Measurements from ENCODE around the gene BCAS1.

The BCAS1 gene

DNA sequence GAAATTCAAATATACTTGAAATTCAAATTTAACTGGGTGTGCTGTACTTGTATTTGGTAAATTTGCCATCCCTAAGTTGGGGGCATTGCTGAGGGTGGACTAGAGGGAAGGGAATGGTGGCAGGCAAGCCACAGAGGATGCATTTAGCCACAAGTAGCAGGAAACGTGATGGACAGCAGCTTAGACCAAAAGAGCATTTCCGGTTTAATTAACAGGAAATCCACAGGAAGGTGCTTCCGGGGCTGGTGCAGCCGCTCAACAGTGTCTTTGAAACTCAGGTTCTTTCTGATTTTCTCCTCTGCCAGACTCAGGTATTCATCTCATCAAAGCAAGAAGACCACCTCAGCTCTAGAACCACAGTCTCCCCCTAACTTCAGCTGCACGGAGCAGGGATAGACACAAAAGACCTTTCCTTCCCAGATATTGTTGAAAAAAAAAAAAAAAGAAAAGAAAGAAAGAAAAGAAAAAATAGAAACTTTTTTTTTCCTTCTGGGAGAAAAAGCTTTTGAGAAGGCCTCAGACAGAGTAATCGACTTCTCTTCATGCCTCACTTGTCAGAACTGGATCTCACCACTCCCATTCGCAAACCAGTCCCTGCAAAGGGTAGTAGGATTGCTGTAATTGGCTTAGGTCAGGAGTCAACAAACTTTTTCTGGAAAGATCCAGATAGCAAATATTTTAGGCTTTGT is 8.0 kb upstream of the BCAS1 start:
- DNase-seq (ENCODE audit: low read depth in 2 of 2) = no peak

DNA sequence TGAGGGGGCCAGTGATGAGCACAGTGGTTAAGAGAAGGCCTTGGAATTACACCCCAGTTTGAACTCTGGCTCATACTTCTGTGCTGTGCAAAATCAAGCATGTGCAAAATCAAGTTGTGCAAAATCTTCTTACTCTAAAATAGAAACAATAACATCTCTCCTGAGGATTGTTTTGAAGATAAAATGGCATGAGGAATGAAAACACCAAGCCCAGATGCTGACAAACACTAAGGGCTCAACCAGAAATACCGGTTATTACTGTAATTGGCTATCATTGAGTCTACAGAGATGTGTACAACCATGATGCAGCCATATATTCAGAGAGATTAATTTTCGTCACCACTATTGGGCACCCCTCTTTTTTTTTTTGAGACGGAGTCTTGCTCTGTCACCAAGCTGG is 5.9 kb upstream of the BCAS1 start:
- DNase-seq (ENCODE audit: low read depth in 2 of 2) = no peak

DNA sequence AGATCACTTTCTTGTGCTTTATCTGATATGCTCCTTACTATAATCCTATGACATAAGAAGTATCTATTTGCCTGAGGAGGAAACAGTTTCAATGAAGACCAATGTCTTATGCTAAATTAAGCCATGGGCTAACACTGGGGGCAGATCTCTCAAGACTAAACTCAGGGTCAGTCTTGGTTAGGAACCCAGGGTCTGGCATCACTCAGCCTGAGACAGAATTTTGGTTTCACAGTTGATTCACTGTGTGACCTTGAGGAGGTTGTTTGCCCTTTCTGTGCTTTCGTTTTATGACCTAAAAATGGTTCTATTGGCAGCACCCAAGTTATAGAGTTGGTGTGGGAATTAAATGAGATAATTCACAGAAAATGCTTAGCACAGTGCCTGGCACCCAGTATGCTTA is 4.9 kb upstream of the BCAS1 start:
- DNase-seq (ENCODE audit: low read depth in 2 of 2) = no peak

DNA sequence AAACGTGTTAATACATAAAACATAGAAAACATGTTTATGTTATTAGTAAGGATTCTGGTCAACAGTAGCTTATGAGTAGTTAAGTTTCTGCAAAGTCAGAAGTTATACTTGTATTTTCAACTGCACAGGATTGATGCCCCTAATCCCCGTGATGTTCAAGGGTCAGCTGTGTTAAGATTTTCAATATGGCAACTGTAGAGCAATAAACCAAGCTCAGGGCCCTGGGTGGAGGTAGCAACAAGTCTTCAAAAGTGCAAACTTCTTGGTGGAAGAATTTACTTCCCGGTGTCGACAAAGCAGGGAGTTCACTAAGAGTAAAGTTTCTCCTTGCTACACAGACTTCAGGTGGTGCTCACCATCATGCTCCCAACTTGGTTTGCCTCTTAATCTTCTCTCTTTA is 4.1 kb upstream of the BCAS1 start:
- no peak for DNase-seq (ENCODE audit: low read depth in 2 of 2)

DNA sequence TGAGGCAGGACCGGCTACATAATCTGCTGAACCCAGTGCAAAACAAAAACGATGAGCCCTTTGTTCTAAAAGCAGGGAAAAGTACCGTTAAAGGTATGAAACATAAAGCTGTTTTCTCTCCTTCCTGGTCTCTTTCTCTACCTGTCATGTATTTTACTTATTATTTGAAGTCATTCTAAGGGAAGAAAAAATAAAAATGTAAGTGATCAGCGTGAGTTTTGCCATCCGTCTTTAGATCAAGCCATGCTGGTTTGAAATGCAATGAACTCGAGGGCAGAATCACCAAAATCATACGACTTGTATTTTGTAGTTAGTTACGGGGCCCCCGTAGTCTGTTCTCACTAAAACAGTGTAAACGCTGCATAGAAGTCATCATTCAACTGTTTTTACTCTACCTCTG is 2.9 kb upstream of the BCAS1 start:
- no peak for DNase-seq (ENCODE audit: low read depth in 2 of 2)

DNA sequence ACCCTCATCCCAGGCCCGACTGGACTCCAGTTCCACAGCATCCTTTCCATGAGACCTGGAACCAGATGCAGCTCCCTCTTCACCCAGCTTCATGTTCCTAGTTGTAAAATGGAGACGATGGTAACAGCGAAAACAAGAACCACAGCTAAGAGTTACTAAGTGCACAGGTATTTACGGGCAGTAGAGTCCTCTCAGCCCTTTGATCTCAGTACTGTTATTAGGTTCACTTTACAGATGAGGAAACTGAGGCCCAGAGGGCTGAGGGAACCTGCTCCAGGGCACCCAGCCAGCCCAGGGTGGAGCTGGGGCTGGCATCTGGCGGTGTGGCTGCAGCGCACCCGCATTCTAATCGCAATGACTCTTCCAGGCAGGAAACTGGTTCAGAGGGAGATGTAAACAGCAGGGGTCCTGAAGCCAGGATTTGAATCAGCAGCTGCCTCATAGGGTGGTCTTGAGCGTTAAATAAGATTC is 858 bp downstream of the BCAS1 start:
- DNase-seq (ENCODE audit: low read depth in 2 of 2) = no peak

DNA sequence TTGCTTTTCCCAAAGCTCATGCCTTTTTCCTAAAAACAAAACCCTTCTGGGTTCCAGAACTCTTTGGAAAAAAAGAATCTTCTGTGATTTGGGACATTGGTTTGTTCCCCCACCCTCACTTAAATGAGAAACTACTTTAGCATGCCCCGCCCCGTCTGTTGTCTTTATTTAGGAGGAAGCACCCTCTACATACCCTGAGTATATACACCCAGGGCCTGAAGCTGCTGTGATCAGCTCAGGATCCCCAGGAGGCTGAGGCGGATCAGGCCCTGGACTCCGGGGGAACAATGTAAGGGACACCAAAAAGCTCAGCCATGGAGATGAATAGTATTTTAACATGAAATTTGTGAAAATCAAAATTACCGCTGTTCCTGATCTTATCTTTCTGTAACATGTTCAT is 1.4 kb downstream of the BCAS1 start:
- DNase-seq (ENCODE audit: low read depth in 2 of 2) = no peak

DNA sequence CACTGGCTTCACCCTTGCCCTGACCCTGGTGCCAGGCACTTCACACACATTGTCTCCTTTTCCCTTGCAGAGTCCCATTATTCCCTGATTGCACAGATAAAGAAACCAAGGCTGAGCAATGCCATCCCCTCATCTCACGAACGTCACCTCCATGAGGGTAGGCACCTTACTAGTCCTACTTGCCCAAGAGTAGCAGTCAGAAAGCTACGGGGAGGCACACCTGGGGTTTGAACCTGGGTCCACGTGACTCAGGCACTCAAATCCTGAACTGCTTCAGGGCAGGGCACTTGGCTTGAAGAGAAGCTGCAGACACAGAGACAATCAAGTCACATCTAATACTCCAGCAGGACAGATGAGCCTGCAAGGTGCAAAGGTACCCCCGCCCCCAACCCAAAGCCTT is 1.9 kb downstream of the BCAS1 start:
- DNase-seq (ENCODE audit: low read depth in 2 of 2) = no peak

DNA sequence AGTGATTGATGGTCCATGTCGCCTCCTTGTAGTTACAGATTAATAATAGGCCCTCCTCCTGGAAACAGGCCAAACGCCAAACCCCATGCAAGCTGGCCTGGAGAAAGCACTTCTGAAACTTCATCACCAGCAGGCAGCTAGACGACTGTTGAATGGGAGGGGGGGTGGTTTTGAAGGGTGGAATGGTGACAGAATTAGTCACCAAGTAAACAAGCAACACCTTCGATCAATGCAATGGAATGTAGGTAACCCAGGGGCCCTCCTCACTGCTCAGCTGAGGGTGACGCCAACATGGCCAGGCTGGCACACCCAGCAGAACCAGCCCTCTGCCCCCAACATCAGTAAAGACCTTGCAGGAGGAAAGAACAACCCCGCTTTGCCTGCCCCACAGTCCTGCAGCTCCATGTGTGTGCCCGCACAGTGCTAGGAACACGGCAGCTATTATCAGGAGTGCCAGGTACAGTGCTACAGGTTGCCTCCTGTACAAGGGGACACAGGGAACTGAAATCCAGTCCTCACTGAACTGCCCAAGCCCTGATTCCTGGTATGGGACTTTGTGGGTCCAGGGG is 2.7 kb downstream of the BCAS1 start:
- DNase-seq (ENCODE audit: low read depth in 2 of 2) = no peak

DNA sequence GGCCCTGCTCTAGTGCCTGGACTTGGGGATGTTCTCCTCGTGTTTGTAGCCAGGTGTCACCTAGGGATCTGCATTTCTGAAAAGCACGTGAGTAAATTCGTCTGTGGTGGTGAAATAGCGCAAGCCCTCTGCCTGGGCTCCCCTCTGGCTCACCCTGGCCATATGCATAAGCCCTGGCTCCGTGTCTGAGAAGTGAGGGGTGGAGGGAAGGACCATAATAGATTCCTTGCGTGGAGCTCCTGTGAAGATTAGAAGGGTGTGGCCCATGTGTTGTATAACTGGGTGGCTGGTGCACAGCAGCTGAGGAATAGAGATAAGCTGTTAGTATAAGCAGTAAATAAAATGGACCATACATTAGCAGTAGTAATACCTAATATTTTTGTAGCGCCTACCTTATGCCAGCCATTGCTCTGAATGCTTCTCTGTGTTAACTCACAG is 4.8 kb downstream of the BCAS1 start:
- no peak for DNase-seq (ENCODE audit: low read depth in 2 of 2)

DNA sequence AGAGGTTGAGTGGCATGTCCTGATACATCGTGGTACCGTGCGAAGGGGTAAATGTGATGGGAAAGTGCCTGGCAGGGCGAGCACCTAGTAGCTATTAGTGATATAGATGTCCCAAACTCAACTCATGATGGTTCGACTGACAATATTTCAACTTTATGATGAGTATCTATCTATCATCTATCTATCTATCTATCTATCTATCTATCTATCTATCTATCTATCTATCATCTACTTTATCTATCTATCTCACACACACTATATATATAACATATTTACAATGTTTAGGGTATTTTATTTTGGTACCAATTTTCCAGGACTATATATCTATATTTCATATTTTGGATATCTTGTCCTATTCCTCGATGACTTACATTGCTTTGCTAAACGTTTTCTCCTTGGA is 5.5 kb downstream of the BCAS1 start:
- DNase-seq (ENCODE audit: low read depth in 2 of 2) = no peak

DNA sequence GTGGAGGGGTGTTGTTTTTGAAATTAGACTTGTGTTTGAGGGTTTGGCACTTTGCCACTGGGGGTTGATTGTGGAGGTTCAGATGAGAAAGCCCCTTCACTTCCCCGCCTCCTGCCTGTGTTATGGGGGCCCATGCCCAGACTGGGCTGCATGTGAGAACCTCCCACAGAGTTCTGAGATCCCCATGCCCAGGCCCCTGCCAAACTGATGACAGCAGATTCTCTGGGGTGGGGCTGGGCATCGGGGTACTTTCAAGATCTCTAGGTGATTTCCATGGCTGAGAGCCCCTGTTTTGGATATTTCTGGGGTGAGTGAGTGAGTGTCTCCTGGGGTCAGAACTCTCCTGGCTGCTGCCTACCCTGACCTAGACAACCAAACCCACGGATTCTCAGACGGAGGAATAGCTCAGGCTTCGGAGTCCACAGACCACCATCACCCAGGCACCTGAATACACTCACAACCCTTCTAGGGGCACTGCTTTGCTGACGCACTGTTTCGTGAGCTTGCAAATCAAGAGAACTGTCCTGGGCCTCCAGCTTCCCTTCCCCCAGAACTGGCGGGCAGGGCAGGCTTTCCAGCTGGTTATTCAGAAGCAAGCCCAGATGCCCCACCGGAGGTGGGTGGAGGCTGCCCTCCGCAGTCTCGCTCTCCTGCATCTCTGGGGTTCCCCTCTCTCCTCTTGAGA is 6.3 kb downstream of the BCAS1 start:
- DNase-seq (ENCODE audit: low read depth in 2 of 2) = no peak

DNA sequence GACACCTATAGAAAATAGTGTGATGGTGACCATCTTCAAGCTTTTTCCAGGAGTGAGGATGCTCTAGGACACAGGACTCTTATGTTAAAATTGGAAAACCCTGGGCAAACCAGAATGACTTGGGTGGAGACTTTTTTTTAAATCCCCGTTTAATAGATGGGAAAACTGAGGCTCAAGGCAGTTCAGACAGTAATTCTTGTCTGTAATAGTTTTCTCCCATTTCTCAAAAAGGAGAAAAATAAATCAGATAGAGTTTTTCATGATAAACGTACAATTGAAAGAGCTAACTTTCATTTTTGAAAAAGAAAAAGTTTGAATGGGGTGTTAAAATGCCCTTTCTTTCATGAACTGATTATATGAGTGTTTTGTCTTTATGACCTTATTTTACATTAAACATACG is 6.8 kb downstream of the BCAS1 start:
- no peak for DNase-seq (ENCODE audit: low read depth in 2 of 2)

DNA sequence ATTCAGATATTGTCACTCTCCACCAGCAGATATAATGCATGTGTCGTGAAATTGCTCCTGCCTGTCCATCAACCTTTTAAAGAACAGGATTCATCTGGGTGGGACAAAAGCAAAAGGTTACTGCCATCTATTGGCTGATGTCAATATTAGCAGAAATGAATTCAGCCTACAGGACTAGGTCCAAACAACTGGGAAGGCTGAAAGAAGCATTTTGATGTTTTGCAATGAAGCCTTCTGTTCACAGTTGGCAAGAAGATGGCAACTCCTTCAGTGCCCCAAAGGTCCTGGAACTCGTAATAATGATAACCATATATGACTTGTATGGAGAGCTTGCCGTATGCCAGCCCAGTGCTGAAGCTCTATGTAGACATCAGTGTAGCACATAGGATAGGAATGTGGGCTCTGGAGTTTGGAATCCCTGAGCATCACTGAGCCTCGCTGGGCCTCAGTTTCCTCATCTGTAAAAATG is 7.5 kb downstream of the BCAS1 start:
- no peak for DNase-seq (ENCODE audit: low read depth in 2 of 2)

DNA sequence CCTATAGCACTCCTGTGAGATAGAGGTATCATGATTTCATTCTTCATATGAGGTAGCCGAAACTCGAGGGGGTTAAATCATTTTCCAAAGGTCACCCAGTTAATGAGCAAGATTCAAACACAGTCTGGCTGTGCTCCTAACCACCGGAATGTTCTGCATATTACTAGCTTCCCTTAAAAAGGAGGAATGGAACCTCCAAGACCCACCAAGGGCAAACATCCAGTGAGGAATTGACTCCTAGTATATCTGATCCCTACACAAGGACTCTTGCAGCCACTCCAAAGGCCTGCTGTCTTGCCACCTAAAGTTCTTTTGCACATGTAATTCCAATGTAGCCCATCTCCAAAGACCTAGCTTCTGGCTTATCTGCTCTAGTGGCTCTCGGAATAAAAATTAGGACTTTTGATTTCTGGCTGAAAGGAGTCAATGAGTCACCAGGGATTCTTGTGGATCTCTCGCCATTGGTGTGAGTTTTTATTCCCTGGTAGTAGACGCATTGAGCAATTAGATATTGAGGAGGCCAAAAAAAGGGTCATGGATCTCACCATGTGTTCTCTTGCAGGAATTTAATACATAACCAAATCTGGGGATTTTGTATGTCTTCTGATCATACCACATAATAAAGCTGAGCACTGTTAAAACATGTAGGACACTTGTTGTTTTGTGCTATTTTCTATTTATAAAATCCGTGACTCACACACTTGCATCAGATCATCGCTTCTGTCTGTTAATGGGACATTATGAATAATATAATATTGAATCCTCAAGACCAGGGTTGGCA is 9.1 kb downstream of the BCAS1 start:
- no peak for DNase-seq (ENCODE audit: low read depth in 2 of 2)

DNA sequence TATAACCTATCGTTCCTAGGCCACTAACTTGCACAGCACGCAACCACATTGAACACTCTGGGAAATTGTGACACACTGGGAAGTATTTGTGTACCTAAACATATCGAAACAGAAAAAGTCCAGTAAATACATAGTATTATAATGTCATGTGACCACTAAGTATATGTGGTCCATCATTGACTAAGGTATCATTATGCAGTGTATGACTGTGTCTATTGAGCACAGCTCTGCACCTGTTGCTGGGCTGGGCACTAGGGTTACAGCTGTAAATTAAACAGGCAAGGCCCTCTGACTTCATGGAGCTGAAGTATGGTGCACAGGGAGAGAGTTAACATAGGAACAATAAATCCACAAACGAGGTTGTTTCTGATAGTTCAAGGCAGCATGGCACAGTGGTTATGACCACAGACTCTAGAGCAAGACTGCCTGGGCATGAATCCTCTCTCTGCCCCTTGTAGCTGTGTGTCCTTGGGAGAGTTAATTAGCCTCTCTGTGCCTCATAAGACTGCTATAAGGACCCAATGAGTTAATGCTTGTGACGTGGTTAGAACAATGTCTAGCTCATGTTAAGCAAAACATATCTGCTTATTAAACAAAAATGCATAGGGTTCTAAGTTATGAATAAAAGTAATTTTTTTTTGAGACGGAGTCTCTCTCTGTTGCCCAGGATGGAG is 10.6 kb downstream of the BCAS1 start:
- DNase-seq (ENCODE audit: low read depth in 2 of 2) = no peak

DNA sequence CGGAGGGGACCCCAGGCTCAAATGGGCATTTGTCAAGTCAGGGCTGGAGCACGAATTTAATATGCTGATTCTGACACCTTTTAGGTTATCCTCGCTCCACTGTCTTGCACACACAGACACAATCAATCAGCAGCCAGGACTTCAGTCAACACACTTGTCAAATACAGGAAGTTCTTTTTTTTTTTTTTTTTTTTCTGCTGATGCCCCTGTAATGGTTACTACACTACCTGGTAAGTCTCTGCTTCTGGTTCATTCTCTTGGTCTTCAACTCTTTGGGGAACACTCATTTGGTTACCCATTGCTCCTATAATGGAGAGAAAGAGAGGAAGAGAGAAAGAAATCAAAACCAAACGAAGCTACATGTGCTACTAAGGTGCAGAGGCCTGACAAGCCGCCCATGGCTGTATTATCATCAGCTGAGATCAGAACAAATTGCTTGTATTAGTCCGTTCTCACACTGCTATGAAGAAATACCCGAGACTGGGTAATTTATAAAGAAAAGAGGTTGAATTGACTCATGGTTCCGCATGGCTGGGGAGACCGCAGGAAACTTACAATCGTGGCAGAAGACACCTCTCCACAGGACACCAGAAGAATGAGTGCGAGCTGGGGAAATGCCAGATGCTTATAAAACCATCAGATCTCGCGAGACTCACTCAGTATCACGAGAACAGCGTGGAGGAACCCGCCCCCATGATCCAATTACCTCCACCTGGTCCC is 11.8 kb downstream of the BCAS1 start:
- no peak for DNase-seq (ENCODE audit: low read depth in 2 of 2)

DNA sequence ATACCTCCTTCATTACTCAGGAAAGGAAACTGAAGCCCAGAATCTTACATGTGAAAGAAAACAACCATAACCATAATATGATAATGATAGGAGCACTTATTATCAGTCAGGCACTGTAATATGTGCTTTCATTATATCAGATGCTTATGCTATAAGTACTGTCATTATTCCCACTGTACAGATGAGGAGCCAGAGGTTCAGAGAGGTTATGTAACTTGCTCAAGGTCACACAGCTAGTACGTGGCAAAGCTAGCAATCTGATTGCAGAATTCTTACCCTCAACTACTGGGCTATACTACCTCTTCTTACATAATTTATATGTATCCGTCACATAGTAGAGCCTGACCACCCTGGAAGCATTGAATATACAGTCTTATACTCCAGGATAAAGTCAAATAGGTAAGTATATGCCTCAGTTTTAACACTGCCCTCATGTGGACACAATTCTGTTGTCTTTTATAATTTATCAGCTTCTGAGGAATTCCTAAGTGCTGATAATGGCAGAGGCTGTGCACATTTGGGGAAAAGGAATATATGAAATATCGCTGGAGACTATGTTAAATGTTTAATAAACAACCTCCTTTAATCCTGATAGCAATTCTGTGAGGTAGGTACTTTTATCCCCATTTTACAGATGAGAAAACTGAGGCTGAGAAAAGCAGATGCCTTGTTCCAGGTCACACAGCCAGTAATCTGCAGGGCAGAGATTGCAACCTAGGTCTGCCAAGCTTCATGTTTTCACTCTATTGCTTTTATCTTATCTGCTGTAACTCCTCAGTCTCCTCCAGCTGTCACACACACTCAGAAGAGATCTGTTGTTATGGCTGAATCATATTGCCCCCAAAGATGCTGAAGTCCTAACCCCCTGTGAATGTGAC is 13.4 kb downstream of the BCAS1 start:
- no peak for DNase-seq (ENCODE audit: low read depth in 2 of 2)

DNA sequence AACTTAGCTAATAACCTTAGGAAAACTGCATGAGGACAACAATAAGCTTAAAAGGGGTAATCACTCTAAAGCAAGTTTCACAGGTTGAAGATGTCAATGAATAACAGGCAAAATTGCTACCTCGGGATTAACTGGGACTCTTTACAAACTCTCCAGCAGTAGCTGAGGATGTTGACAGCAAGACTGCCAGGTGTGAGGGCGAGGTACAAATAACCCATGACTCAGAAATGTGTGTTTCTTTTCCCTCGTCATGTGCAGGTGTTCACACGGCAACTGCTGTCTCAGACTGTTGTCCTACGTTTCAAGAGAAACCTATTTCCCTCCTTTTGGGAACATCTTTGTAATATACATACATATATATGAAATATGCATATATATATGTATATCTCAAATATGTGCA is 15.9 kb downstream of the BCAS1 start:
- DNase-seq (ENCODE audit: low read depth in 2 of 2) = no peak

DNA sequence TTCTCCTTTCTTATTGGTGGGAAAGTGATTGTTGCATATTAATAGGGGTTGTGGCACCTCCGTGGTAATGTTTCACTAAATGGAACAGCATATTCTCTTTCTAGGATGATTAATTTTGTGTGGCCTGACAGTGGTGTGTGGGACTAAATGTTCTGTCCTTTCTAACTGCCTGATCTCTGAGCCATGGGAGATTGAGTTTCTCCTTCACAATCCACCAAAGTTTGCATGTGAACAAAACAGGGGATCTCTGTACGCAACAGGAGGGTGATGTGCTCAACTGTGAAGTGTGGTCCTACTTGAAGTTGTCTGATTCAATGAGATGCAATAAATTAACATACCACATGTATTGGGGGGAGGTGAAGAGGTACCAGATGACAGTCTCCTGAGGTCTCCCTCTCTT is 19.3 kb downstream of the BCAS1 start:
- DNase-seq (ENCODE audit: low read depth in 2 of 2) = no peak
